NCI-H2081 treated with DMSO at 0.1 percent for 48 hours (cell line): ENCODE measurements around the gene TARDBP.
"Not testable (repeated sequence)": the region's sequence is repeated elsewhere in the genome, so short reads cannot be mapped to it uniquely, and the experiment has no call there.

Source experiments
- DNase-seq: peaks from one replicate; lab custom pipeline; 2025; lab: John Stamatoyannopoulos, UW

Gene TARDBP

DNA sequence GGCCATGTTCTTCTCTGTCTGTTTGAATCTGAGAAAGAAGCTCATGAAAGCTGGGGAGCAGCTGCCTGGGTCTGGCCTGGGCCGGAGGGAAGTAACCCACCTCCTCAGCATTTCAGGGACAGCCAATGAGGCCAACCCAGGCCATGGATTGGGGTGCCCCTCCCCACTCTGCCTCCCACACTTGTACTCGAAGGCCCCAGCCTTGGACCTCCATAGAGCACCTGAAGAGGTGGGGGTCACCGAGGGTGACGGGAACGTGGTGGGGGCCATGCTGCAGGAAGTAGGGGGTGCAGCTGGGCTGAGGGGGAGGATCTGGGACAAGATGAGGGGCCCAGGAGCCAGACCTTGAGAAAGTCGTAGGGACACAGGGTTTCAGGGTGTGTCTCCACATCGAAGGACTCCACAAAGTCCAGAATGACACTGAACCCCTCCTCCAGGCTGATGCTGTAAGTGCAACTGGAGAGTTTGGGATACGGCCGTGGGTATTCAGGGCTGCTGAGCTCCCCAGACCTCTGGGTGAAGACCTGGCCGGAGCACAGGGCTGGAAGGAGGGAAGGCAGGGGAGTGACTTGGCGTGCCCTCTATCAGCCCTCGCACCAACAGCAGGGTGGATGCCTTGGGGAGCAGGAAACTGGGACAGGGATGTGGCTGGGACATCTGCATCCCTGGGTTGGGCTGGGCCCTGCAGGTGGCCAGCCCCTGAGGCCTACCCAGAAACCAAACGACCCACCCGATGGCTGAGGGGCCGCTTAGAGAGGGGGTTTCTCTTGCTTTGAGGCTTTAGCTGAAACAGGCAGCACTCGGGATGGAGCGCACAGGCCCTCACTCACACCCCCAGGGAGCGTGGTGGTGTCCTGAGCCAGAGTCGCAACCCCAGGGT is 30.8 kb downstream of the TARDBP start:
- no peak for DNase-seq

DNA sequence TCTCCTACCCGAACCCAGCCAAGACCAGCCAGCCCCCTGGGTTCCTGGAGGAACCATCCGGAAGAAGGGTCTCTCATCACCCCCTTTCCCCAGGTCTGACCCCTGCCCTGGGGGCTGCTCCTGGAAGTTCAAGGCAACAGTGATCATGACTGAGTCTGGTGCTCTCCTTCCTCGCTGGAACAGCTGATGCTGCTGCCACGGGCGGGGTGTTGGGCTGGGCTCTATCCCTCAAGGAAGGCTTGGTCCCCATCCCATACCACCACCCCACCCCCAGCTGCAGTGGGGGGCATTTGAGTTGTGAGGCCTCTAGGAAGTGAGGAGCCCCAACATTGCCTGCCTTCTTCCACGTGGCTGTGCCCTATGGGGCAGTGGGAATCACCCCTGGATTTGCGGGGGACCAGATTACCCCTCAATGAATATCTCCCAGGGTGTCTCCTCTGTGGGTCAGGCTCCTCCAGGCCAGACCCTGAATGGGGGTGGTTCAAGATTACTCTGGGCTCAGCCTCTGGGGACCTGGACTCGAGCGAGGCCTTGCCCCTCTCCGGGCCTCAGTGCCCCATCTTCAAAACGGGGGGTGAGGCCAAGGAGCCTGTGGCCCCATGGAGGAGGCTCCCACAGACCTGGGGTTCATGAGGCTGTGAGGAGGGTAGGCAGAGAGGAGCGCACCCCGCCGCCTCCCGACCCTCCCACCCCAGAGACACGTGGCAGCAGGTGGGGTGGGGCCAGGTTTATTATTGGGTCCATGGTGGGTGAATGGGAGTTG is 31.8 kb downstream of the TARDBP start:
- no peak for DNase-seq

- no peak for DNase-seq
Observed at GRCh38 chr1:11044849-11045427, 32.5 kb downstream of the TARDBP start.

- no peak for DNase-seq
Observed at GRCh38 chr1:11045428-11046269, 33.2 kb downstream of the TARDBP start.

GRCh38 chr1:11046270-11046566 is 33.8 kb downstream of the TARDBP start:
- no peak for DNase-seq

GRCh38 chr1:11046625-11047365 is 34.3 kb downstream of the TARDBP start, which contains the start of gene MASP2:
TSS of gene MASP2 (minus strand) at chr1:11047239. CDS start at chr1:11047207, 32 bp downstream.
- no peak for DNase-seq

DNA sequence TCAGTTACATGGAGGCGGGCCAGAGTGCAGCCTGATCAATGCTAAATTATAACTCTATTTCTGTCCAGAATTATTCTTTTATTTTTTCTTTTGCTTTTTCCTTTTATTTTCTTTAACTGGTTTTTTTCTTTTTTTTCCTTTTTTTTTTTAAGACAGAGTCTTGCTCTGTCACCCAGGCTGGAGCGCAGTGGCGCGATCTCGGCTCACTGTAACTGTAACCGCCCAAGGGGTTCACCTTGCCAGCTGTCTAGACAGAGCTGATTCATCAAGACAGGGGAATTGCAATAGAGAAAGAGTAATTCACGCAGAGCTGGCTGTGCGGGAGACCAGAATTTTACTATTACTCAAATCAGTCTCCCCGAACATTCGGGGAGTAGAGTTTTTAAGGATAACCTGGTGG is 38.7 kb downstream of the TARDBP start:
- DNase-seq: not testable (repeated sequence)

DNA sequence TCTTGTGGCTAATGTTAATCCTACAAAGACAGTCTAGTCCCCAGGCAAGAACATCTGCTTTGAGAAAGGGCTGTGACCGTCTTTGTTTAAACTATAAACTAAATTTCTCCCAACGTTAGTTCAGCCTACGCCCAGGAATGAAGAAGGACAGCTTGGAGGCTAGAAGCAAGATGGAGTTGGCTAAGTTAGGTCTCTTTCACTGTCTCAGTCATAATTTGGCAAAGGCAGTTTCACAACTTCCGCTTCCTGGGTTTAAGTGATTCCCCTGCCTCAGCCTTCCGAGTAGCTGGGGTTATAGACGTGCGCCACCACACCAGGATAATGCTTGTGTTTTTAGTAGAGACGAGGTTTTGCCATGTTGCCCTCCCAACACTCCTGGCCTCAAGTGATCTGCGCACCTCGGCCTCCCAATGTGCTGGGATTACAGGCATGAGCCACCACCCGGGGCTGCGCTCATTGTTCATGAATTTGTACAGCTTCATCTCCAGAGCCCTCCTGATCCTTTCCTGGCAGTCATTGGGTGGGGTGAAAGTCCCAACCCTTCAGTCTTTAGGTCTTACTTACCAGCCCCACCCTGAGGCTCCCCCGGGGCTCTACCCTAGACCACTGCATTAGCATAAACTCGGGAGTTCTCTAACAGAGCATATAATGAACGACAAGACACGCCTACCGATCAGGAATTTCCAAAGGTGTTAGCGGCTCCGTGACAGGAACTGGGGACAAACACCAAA is 39.5 kb downstream of the TARDBP start:
- no peak for DNase-seq

GRCh38 chr1:11052839-11053757 is 40.6 kb downstream of the TARDBP start:
- no peak for DNase-seq

- no peak for DNase-seq
Observed at GRCh38 chr1:11053758-11054137, 41.3 kb downstream of the TARDBP start.

DNA sequence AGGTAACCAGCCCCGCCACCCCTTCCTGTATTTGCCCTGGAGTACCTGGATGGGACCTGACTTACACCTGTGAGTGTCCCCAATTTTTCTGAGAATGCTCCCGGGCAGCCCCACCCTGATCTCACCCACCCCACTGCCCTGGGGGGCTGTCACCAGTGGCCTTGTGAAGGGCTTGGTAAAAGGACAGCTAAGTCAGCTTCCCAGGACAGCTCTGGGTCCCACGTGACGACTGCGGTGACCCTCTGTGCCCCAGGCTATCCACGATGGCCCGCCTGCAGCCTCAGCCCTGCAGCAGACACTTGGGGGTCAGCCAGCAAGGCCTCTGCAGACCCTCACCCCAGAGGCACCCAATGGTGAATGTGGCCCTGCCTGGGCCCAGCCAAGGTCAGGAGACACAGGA is 41.7 kb downstream of the TARDBP start:
- DNase-seq: no peak

GRCh38 chr1:11054666-11055065 is 42.2 kb downstream of the TARDBP start:
- no peak for DNase-seq

DNA sequence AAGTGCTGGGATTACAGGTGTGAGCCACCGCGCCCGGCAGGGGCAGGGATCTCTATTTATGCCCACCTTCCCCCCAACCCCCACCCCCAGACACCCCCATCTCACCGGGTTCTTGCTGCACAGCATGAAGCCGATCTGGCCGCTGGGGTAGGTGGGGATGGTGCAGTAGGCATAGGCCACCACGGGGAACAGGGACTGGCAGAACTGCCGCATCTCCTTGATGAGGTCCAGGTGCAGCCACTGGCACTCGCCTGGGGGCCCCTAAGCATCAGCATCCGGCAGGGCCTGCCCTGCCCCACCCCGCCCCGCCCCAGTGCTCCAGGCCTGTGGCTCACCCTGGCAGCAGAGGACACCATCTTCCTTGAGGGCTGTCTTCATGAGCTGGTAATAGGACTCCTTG is 43.2 kb downstream of the TARDBP start:
- DNase-seq: no peak

DNA sequence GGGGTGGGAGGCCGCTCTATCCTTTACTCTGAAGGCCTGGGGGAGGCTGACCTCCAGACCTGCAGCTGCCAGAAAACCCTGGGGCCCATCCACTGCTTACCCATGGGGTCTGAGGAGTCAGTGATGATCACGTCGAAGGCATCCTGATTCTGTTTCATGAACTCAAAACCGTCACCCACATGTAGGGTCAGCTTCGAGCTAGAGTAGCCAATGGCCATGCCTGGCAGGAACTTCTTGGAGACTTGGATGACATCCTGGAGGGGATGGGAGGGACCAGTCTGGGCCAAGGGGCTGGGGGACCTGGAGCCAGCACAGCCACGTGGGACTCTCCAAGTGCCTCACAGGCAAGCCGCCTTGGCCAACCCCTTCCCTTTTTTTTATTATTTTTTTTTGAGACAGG is 44.0 kb downstream of the TARDBP start:
- DNase-seq: no peak

GRCh38 chr1:11057477-11057876 is 45.0 kb downstream of the TARDBP start:
- DNase-seq: no peak

- no peak for DNase-seq
Observed at GRCh38 chr1:11058026-11058425, 45.6 kb downstream of the TARDBP start.

GRCh38 chr1:11058595-11059154 is 46.2 kb downstream of the TARDBP start:
- DNase-seq: no peak

GRCh38 chr1:11059155-11059967 is 46.9 kb downstream of the TARDBP start:
- no peak for DNase-seq
